ENCODE data around the gene SLC13A1.

Gene SLC13A1

DNA sequence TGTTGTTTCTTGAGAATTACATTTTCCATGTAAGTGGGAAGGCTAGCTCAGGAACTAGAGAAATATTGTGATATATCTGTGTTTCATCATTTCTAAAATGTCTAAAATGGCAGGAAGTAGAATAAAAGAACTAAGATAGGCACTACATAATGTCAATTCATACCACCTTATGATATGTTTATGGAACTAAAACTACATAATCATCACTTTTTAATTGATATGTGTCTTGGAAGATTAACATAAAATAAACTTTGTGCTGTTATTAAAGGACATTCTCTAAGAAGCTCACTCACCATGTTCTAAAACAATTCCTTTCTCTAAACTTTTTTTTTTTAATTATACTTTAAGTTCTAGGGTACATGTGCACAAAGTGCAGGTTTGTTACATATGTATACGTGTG, 120.7 kb downstream of the SLC13A1 start:
- Histone ChIP-seq H3K4me1 (ENCODE audit: insufficient read depth, low read length) (peaks cover 8% of the 10 kb centered on the region; the same call in 1 of the 2 replicates), H3K27me3 (ENCODE audit: insufficient read depth, low read length) (no peaks in the 10 kb centered on the region), H3K9ac (ENCODE audit: low read depth, low read length) (no peak overlapping the region), H3K9me3 (ENCODE audit: insufficient read depth, low read depth, low read length) (no peaks in the 10 kb centered on the region), H3K27ac (ENCODE audit: low read depth, low read length) (no peak overlapping the region), H3K36me3 (ENCODE audit: insufficient read depth, low read length) (no peaks in the 10 kb centered on the region), H3K4me3 (ENCODE audit: low read length) (no peak overlapping the region)
- WGBS, result no CpG with 5 or more reads among the region's 1 CpG

DNA sequence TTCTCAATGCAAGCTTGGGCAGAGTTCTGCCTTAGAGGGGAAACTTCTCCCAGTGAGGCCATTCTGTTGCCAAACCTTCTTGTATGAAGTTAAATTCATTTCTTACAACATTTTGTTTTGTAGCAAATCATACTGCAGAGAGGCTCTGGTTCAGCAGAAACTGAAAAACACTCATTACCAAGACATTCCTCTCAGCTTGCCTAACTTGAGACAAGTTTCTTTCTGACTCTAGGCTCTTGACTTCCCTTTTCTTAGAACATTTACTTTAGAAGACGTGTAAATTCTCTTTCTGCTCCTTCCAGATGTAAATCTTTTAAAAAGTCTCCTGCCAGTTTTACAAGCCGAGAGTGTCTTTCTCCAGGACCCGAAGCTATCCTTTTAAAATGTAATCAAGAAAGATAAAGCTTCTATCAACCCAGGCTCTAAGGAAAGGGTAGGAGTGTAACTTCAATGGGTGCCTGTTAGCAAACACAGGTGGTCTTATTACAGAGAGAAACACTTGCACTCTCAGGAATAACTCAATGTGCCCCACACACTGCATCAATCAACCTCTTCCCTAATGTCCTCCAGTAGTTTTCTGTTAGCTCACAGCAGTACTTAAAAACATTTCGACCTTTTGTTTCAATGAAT, 123.8 kb downstream of the SLC13A1 start:
- no peaks in the 10 kb centered on the region for H3K36me3 ChIP-seq (ENCODE audit: insufficient read depth, low read length)
- H3K4me3 ChIP-seq (ENCODE audit: low read length), result no peak overlapping the region
- H3K9ac ChIP-seq (ENCODE audit: low read depth, low read length), result no peak overlapping the region
- no peaks in the 10 kb centered on the region for H3K9me3 ChIP-seq (ENCODE audit: insufficient read depth, low read depth, low read length)
- H3K27ac ChIP-seq (ENCODE audit: low read depth, low read length), result no peak overlapping the region; the same call in 1 of the 2 replicates
- peaks cover 8% of the 10 kb centered on the region; the same call in 1 of the 2 replicates for H3K4me1 ChIP-seq (ENCODE audit: insufficient read depth, low read length)
- H3K27me3 ChIP-seq (ENCODE audit: insufficient read depth, low read length), result no peaks in the 10 kb centered on the region
- 29% methylated on average over 2 of the region's 4 CpGs for WGBS

DNA sequence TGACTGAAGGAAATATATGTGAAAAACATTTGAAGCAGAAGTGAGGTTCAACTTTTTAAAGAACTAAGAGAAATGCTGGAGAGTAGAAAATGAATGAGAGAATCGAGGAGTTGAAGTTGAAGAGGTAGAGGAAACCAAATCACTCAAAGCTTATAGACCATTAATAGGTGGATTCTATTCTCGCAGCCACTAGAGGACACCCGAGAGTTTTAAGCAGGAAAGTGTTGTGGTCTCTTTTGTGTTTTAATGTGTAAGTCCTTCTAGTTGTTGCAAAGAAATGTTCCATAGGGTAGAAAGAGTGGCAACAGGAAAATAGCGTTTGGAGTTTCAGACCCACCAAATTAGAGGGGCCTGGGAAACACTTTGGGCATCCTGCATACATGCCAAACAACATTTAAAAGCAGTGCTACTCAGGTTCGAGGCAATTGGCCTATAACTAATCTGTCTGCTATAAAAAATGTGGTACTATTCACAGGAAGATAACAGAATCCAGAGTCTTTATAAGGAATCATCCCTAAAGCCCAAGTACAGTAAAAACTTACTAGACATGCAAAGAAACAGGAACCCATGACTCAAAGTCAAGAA, 129.0 kb downstream of the SLC13A1 start:
- no peaks in the 10 kb centered on the region for H3K27me3 ChIP-seq (ENCODE audit: insufficient read depth, low read length)
- WGBS, result 77% methylated on average over 5 of the region's 5 CpGs
- no peak overlapping the region for H3K4me3 ChIP-seq (ENCODE audit: low read length)
- no peak overlapping the region for H3K9ac ChIP-seq (ENCODE audit: low read depth, low read length)
- peaks cover 2% of the 10 kb centered on the region; the same call in 1 of the 2 replicates for H3K4me1 ChIP-seq (ENCODE audit: insufficient read depth, low read length)
- H3K9me3 ChIP-seq (ENCODE audit: insufficient read depth, low read depth, low read length), result no peaks in the 10 kb centered on the region
- no peak overlapping the region for H3K27ac ChIP-seq (ENCODE audit: low read depth, low read length)
- H3K36me3 ChIP-seq (ENCODE audit: insufficient read depth, low read length), result no peaks in the 10 kb centered on the region

DNA sequence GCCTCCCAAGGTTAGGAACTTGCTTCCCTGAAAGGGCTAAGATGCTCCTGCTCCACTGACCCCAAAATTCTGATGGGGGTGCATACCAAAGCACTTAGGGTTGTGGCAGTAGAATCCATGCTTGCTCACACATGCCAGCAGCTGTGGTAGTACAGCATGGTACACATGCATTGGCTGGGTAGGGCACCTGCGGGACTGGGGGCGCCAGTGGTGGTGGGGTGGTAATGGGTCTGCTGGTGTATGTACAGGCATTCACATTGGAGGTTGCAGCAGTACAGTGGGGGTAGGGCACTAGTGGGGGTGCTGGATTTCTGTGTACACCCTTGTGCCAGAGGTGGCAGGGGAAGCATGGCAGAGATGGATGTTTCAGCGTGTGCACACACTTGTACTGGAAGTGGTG, 132.0 kb downstream of the SLC13A1 start:
- Histone ChIP-seq H3K36me3 (ENCODE audit: insufficient read depth, low read length) (no peaks in the 10 kb centered on the region), H3K9me3 (ENCODE audit: insufficient read depth, low read depth, low read length) (no peaks in the 10 kb centered on the region), H3K27me3 (ENCODE audit: insufficient read depth, low read length) (no peaks in the 10 kb centered on the region), H3K27ac (ENCODE audit: low read depth, low read length) (no peak overlapping the region), H3K4me1 (ENCODE audit: insufficient read depth, low read length) (no peaks in the 10 kb centered on the region), H3K9ac (ENCODE audit: low read depth, low read length) (no peak overlapping the region), H3K4me3 (ENCODE audit: low read length) (no peak overlapping the region)
- 95% methylated on average over 3 of the region's 3 CpGs for WGBS
